AG04450 (cell line): Measurements from ENCODE around the gene SLC29A1. TPM values are rescaled to one million over a fixed set of nuclear protein-coding genes. Genes with fewer than 3 reads are reported as not detected.

ENCODE experiments used
- CTCF ChIA-PET: fragments of 300-600, 350-600 bp; formaldehyde crosslinking; extraction: SDS; loops from one replicate; lab custom pipeline; 2022; ENCODE audit warnings: antibody characterized with exemption, inconsistent platforms; lab: Charles Lee
- POLR2A ChIA-PET: fragments of 350-600 bp; formaldehyde crosslinking; extraction: SDS; loops from one replicate; lab custom pipeline; 2021; ENCODE audit warnings: antibody characterized with exemption, inconsistent platforms; lab: Yijun Ruan, JAX
- DNase-seq: peaks from one replicate; pipeline ENCODE4 v3.0.0-alpha.2; 2011; ENCODE audit warnings: low read depth, low spot score
- H3K27ac ChIP-seq: one replicate; pipeline ENCODE4 v1.5.1; 2012; ENCODE audit warnings: low read depth, low read length, control low read depth
- H3K27me3 ChIP-seq: one replicate; pipeline ENCODE4 v1.6.0; 2012; ENCODE audit warnings: low read length; ENCODE audit not compliant: control insufficient read depth, insufficient read depth
- H3K4me3 ChIP-seq: 2 replicates; pipeline ENCODE4 v1.5.1; 2011; ENCODE audit warnings: mild to moderate bottlenecking, low read depth, low read length, control low read depth
- H3K9me3 ChIP-seq: 2 replicates; pipeline ENCODE4 v1.5.1; 2012; ENCODE audit warnings: low read length; ENCODE audit not compliant: control insufficient read depth, insufficient read depth
- polyA plus RNA-seq: library from polyadenylated mRNA; depleted of rRNA; stranded (reverse); fragments of >200 nt; gene quantifications from 2 replicates; pipeline ENCODE4 v1.2.3, GENCODE V29; 2011; rRNA removed
- small RNA-seq: library from RNA; depleted of rRNA; stranded (forward); fragments of <200 nt; gene quantifications from one replicate; pipeline ENCODE3, GENCODE V24; 2012; ENCODE audit warnings: low read depth; ENCODE audit not compliant: insufficient read length
- TF ChIP-seq, protein P1 (sequence below): IDR thresholded peaks from 2 replicates; pipeline ENCODE4 v1.5.1; 2011; ENCODE audit warnings: low read depth, low read length, control low read depth, inconsistent platforms

Gene SLC29A1
- polyA plus RNA-seq, 1 experiment = 13.2 TPM

DNA sequence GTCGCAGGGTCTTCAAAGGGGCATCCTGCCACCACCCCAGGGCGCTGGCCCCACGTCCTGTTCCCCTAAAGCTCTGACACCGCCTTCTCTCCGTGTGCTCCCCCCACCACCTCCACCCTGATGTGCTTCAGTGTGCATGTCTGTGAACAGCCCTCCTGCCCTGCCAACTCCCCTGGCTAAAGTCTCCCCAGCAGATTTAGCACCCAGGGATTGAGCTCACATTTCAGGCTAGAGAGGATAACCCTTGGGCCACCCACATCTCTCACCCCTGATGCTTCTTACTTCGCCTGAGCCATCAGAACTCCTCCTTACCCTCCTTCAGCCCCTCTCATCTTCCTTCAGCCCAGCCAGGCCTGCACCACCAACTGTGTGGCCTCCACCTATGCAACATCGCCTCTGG, 54.4 kb downstream of the SLC29A1 start:
- ChIA-PET CTCF (interaction anchor here (1.1 kb wide), 1 partner anchor 61 kb away, joined by 3 read pairs; no protein-coding TSS in a partner anchor), POLR2A (interaction anchor here (0.6 kb wide), 1 partner anchor 21 kb away, joined by 3 read pairs; no protein-coding TSS in a partner anchor)
- DNase-seq = no peak
- Histone ChIP-seq H3K4me3 (no peak overlapping the region), H3K27me3 (peaks cover 59% of the 10 kb centered on the region), H3K27ac (no peak overlapping the region), H3K9me3 (peaks cover 5% of the 10 kb centered on the region; the same call in 1 of the 2 replicates)
- TF ChIP-seq, protein P1, sequence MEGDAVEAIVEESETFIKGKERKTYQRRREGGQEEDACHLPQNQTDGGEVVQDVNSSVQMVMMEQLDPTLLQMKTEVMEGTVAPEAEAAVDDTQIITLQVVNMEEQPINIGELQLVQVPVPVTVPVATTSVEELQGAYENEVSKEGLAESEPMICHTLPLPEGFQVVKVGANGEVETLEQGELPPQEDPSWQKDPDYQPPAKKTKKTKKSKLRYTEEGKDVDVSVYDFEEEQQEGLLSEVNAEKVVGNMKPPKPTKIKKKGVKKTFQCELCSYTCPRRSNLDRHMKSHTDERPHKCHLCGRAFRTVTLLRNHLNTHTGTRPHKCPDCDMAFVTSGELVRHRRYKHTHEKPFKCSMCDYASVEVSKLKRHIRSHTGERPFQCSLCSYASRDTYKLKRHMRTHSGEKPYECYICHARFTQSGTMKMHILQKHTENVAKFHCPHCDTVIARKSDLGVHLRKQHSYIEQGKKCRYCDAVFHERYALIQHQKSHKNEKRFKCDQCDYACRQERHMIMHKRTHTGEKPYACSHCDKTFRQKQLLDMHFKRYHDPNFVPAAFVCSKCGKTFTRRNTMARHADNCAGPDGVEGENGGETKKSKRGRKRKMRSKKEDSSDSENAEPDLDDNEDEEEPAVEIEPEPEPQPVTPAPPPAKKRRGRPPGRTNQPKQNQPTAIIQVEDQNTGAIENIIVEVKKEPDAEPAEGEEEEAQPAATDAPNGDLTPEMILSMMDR = no peak

GRCh38 chr6:44278315-44278714, 54.9 kb downstream of the SLC29A1 start:
- H3K27ac ChIP-seq = no peak overlapping the region
- H3K9me3 ChIP-seq = peaks cover 5% of the 10 kb centered on the region; the same call in 1 of the 2 replicates
- no peak for DNase-seq
- ChIA-PET CTCF (interaction anchor here (1.1 kb wide), 1 partner anchor 60 kb away, joined by 3 read pairs; no protein-coding TSS in a partner anchor), POLR2A (no interaction called here)
- TF ChIP-seq, protein P1 = no peak
- H3K4me3 ChIP-seq = no peak overlapping the region
- peaks cover 59% of the 10 kb centered on the region for H3K27me3 ChIP-seq

GRCh38 chr6:44278774-44279697, 55.6 kb downstream of the SLC29A1 start:
- peaks cover 55% of the 10 kb centered on the region for H3K27me3 ChIP-seq
- DNase-seq = no peak
- TF ChIP-seq, protein P1 = no peak
- no peak overlapping the region for H3K27ac ChIP-seq
- H3K9me3 ChIP-seq = peaks cover 5% of the 10 kb centered on the region; the same call in 1 of the 2 replicates
- ChIA-PET POLR2A (no interaction called here), CTCF (no interaction called here)
- no peak overlapping the region for H3K4me3 ChIP-seq

Small RNAs within 50 kb of the gene (small RNA-seq; reads per million reads assigned to genes)
- not detected for gene RN7SL811P

Other genes with a start within 250 kb of the SLC29A1 start
- 57.3 and 64.1 TPM in 2 replicates for gene MRPL14, start 96.1 kb upstream of the SLC29A1 start, polyA plus RNA-seq
- 39.4 and 42.1 TPM in 2 replicates for gene TMEM63B, start 96.0 kb upstream of the SLC29A1 start, polyA plus RNA-seq
- gene CAPN11, start 64.8 kb upstream of the SLC29A1 start, polyA plus RNA-seq = 0.04 and 0.09 TPM in 2 replicates
- gene MYMX, start 6.7 kb upstream of the SLC29A1 start, polyA plus RNA-seq = not detected in 2 replicates
- 792 and 943 TPM in 2 replicates for gene HSP90AB1, start 23.5 kb downstream of the SLC29A1 start, polyA plus RNA-seq
- gene SLC35B2, start 33.9 kb downstream of the SLC29A1 start, polyA plus RNA-seq = 83.5 and 107 TPM in 2 replicates
- gene NFKBIE, start 42.0 kb downstream of the SLC29A1 start, polyA plus RNA-seq = 13.7 and 17.0 TPM in 2 replicates
- not detected in 2 replicates for gene TMEM151B, start 46.9 kb downstream of the SLC29A1 start, polyA plus RNA-seq
- 5.8 and 6.2 TPM in 2 replicates for gene AARS2, start 89.8 kb downstream of the SLC29A1 start, polyA plus RNA-seq
- not detected in 2 replicates for gene SPATS1, start 119.1 kb downstream of the SLC29A1 start, polyA plus RNA-seq
- gene CDC5L, start 164.1 kb downstream of the SLC29A1 start, polyA plus RNA-seq = 14.5 and 22.4 TPM in 2 replicates